ENCODE data around the gene TSEN2. TPM values are rescaled to one million over a fixed set of nuclear protein-coding genes. Genes with fewer than 3 reads are reported as not detected.

The TSEN2 gene
- total RNA-seq, 1 experiment from 2014 or later: 22.0 TPM

DNA sequence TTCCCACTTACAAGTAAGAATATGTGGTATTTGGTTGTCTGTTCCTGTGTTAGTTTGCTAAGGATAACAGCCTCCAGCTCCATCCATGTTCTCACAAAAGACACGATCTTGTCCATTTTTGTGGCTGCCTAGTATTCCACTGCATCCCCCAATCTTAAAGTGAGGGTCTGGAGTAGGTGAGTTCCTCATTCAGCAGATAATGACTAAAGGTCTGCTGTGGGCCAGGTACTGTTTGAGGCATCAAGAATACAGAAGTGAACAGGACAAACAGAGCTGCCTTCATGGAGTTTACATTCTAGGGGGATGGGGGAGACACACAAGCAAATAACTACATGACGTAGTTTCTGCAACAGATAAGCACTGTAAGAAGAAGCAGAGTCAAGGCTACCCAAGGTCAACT lies 36.7 kb downstream of the TSEN2 start:
- no peaks in the 10 kb centered on the region for H3K79me1 ChIP-seq (ENCODE audit: insufficient read depth, low read depth, low read length, poor library complexity, severe bottlenecking)
- H3K18ac ChIP-seq (ENCODE audit: insufficient read length, low read depth, low read length): no peak overlapping the region
- no peak overlapping the region for H4K5ac ChIP-seq (ENCODE audit: insufficient read length, low read depth, low read length)
- H2BK20ac ChIP-seq (ENCODE audit: low read depth, low read length, poor library complexity, severe bottlenecking): no peak overlapping the region
- Mint-ChIP-seq H3K4me3 (no peak overlapping the region), H3K27me3 (ENCODE audit: low read depth) (no peaks in the 10 kb centered on the region), H3K9me3 (peaks cover 0 to 5% of the 10 kb centered on the region in 2 experiments; a peak in 1 of 5 replicates), H3K4me1 (no peaks in the 10 kb centered on the region), H3K27ac (no peak overlapping the region), H3K36me3 (ENCODE audit: insufficient read depth in 1 of 3, low read depth in 3 of 3) (peaks cover 14 to 24% (median 21%) of the 10 kb centered on the region in 3 experiments)
- H2AFZ ChIP-seq (ENCODE audit: low read length): no peak overlapping the region
- H2BK12ac ChIP-seq (ENCODE audit: insufficient read length, low read depth, low read length): no peak overlapping the region
- H4K91ac ChIP-seq (ENCODE audit: insufficient read length, low read depth, low read length): no peak overlapping the region
- no peak overlapping the region for H2BK5ac ChIP-seq (ENCODE audit: insufficient read length, low read length)
- no peaks in the 10 kb centered on the region for H3K23me2 ChIP-seq (ENCODE audit: insufficient read length, low read depth, low read length, poor library complexity, severe bottlenecking)
- no peak overlapping the region for H3K9ac ChIP-seq (ENCODE audit: extremely low read depth, insufficient read length, low read length)
- no CpG with 5 or more reads among the region's 2 CpGs for WGBS (ENCODE audit: extremely low coverage, insufficient read length, low lambda C conversion rate)
- no peaks in the 10 kb centered on the region for H3K4me1 ChIP-seq (ENCODE audit: insufficient read depth, low read length)
- no peaks in the 10 kb centered on the region for H4K20me1 ChIP-seq (ENCODE audit: control insufficient read depth, insufficient read depth, insufficient read length)
- no peak overlapping the region for H3K4ac ChIP-seq (ENCODE audit: low read depth, low read length)
- H3K27ac ChIP-seq (ENCODE audit: insufficient read length, low read depth, low read length): no peak overlapping the region
- no peak for DNase-seq
- H2BK15ac ChIP-seq (ENCODE audit: low read depth, low read length): no peak overlapping the region
- TF ChIP-seq, protein P1, sequence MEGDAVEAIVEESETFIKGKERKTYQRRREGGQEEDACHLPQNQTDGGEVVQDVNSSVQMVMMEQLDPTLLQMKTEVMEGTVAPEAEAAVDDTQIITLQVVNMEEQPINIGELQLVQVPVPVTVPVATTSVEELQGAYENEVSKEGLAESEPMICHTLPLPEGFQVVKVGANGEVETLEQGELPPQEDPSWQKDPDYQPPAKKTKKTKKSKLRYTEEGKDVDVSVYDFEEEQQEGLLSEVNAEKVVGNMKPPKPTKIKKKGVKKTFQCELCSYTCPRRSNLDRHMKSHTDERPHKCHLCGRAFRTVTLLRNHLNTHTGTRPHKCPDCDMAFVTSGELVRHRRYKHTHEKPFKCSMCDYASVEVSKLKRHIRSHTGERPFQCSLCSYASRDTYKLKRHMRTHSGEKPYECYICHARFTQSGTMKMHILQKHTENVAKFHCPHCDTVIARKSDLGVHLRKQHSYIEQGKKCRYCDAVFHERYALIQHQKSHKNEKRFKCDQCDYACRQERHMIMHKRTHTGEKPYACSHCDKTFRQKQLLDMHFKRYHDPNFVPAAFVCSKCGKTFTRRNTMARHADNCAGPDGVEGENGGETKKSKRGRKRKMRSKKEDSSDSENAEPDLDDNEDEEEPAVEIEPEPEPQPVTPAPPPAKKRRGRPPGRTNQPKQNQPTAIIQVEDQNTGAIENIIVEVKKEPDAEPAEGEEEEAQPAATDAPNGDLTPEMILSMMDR (conservative IDR thresholded peaks at IDR 0.05): no peak
- no peak overlapping the region for H2BK120ac ChIP-seq (ENCODE audit: low read depth, low read length, poor library complexity, severe bottlenecking)
- no peak overlapping the region for H3K4me2 ChIP-seq (ENCODE audit: insufficient read depth, insufficient read length, low read length)
- no peaks in the 10 kb centered on the region for H3K9me3 ChIP-seq (ENCODE audit: control insufficient read depth, low read depth, low read length)
- no peak overlapping the region for H3K56ac ChIP-seq (ENCODE audit: insufficient read length, low read depth, low read length)
- no peak overlapping the region for H3K23ac ChIP-seq (ENCODE audit: insufficient read length, low read depth, low read length)
- no peaks in the 10 kb centered on the region for H3K79me2 ChIP-seq (ENCODE audit: insufficient read depth, low read length)
- no peaks in the 10 kb centered on the region for H3K27me3 ChIP-seq (ENCODE audit: insufficient read depth, low read length)
- no peak overlapping the region for H4K8ac ChIP-seq (replicated peaks; ENCODE audit: insufficient read length, low read depth, low read length)
- no peak overlapping the region for H3T11ph ChIP-seq (ENCODE audit: low read length)
- no peak overlapping the region for H2AK5ac ChIP-seq (ENCODE audit: insufficient read length, low read length)
- H3K14ac ChIP-seq (ENCODE audit: insufficient read depth, low read length): no peak overlapping the region

Measured in H9 (cell line).